HL-60 (cell line): ENCODE data around the gene CMBL.
A peak's percentile ranks its signal among the peaks of the same experiment; 100 is the strongest.

Experiments
- DNase-seq, 2 experiments: peaks; one replicate each; pipeline ENCODE4 v3.0.0-alpha.2; 2010 to 2020; ENCODE audit warnings: low read depth in 1 of 2, low spot score in 1 of 2
- H3K27ac ChIP-seq: fragments of 250-450 bp; sonication (Bioruptor Pico); replicated peaks from 2 replicates; pipeline ENCODE4 v1.5.1; 2020; ENCODE audit warnings: mild to moderate bottlenecking, moderate library complexity
- H3K27me3 ChIP-seq: fragments of 250-450 bp; sonication (Bioruptor Pico); 2 replicates; pipeline ENCODE4 v1.5.1; 2021; ENCODE audit warnings: mild to moderate bottlenecking, moderate library complexity; ENCODE audit not compliant: insufficient read depth, poor library complexity, severe bottlenecking
- H3K4me3 ChIP-seq: replicated peaks from 2 replicates; pipeline ENCODE4 v1.5.1; 2011; ENCODE audit warnings: mild to moderate bottlenecking, control low read depth, low read length; ENCODE audit not compliant: insufficient read depth
- GABPA ChIP-seq: IDR thresholded peaks from 2 replicates; pipeline ENCODE4 v1.6.1; 2012; ENCODE audit warnings: low read depth
- POLR2AphosphoS5 ChIP-seq: IDR thresholded peaks from 2 replicates; pipeline ENCODE4 v1.6.1; 2012; ENCODE audit warnings: low read depth
- SPI1 ChIP-seq: IDR thresholded peaks from 2 replicates; pipeline ENCODE4 v1.6.1; 2012; ENCODE audit warnings: low read depth, mild to moderate bottlenecking, borderline replicate concordance
- TF ChIP-seq, protein P1 (sequence below): IDR thresholded peaks from one replicate; pipeline ENCODE4 v1.5.1; 2011; ENCODE audit warnings: low read length, control low read depth, inconsistent platforms; ENCODE audit not compliant: insufficient read depth
- TF ChIP-seq, protein P2 (sequence below): IDR thresholded peaks from 2 replicates; pipeline ENCODE4 v1.6.1; 2012; ENCODE audit warnings: low read depth; ENCODE audit not compliant: insufficient replicate concordance

The CMBL gene

DNA sequence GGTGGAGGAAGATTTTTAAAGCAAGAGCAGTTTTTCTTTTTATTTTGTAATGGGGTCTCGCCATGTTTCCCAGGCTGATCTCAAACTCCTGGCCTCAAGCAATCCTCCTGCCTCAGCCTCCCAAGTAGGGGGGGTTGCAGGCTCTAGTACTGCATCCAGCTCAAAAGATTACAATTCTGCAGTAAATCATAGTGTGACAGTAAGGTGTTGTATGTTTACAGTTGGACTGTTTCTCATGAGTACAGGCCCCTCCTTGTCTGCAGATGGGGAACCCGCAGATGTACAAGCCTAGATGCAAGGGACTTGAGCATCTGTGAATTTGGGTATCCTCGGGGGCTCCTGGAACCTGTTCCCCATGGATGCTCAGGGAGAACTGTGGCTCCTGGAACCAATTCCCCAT, 54.3 kb downstream of the CMBL start:
- Histone ChIP-seq H3K4me3 (no peak overlapping the region), H3K27ac (no peak overlapping the region), H3K27me3 (no peaks in the 10 kb centered on the region)
- no peak for TF ChIP-seq GABPA
- TF ChIP-seq POLR2AphosphoS5 = no peak
- TF ChIP-seq, protein P1, sequence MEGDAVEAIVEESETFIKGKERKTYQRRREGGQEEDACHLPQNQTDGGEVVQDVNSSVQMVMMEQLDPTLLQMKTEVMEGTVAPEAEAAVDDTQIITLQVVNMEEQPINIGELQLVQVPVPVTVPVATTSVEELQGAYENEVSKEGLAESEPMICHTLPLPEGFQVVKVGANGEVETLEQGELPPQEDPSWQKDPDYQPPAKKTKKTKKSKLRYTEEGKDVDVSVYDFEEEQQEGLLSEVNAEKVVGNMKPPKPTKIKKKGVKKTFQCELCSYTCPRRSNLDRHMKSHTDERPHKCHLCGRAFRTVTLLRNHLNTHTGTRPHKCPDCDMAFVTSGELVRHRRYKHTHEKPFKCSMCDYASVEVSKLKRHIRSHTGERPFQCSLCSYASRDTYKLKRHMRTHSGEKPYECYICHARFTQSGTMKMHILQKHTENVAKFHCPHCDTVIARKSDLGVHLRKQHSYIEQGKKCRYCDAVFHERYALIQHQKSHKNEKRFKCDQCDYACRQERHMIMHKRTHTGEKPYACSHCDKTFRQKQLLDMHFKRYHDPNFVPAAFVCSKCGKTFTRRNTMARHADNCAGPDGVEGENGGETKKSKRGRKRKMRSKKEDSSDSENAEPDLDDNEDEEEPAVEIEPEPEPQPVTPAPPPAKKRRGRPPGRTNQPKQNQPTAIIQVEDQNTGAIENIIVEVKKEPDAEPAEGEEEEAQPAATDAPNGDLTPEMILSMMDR = no peak
- TF ChIP-seq SPI1 = no peak
- TF ChIP-seq, protein P2, sequence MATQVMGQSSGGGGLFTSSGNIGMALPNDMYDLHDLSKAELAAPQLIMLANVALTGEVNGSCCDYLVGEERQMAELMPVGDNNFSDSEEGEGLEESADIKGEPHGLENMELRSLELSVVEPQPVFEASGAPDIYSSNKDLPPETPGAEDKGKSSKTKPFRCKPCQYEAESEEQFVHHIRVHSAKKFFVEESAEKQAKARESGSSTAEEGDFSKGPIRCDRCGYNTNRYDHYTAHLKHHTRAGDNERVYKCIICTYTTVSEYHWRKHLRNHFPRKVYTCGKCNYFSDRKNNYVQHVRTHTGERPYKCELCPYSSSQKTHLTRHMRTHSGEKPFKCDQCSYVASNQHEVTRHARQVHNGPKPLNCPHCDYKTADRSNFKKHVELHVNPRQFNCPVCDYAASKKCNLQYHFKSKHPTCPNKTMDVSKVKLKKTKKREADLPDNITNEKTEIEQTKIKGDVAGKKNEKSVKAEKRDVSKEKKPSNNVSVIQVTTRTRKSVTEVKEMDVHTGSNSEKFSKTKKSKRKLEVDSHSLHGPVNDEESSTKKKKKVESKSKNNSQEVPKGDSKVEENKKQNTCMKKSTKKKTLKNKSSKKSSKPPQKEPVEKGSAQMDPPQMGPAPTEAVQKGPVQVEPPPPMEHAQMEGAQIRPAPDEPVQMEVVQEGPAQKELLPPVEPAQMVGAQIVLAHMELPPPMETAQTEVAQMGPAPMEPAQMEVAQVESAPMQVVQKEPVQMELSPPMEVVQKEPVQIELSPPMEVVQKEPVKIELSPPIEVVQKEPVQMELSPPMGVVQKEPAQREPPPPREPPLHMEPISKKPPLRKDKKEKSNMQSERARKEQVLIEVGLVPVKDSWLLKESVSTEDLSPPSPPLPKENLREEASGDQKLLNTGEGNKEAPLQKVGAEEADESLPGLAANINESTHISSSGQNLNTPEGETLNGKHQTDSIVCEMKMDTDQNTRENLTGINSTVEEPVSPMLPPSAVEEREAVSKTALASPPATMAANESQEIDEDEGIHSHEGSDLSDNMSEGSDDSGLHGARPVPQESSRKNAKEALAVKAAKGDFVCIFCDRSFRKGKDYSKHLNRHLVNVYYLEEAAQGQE = no peak
- DNase-seq = no peak

DNA sequence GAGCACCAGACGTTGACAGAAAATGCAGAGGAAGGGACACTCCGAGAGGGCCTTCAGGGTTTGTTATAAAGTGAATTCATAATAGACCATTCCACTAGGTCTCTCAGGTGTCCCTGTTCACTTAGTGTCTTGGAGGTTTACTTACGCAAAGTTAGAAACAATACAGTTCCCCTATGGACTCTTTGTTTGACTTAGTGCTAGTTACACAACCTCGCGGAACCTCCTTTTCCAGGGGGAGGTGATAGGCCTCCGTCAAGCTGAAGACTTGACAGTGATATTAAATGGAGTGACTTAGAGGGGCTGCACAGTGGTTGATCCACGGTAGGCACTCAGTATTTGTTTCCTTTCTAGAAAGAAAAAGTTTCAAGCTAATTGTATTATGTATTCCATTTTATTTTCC, 56.3 kb downstream of the CMBL start:
- peak overlapping the region; percentile 100 for H3K27ac ChIP-seq
- peak in 1 of 2 experiments; percentile 67 for DNase-seq
- no peaks in the 10 kb centered on the region for H3K27me3 ChIP-seq
- H3K4me3 ChIP-seq = peak overlapping the region; percentile 87
- 0 out of 2 replicates have a peak, but pooled peaks have one; percentile 26 for TF ChIP-seq POLR2AphosphoS5
- TF ChIP-seq SPI1 = 0 out of 2 replicates have a peak, but pooled peaks have one; percentile 6
- TF ChIP-seq, protein P2 = no peak

- peak overlapping the region; percentile 100 for H3K27ac ChIP-seq
- DNase-seq = peak; percentile 43 to 49
- TF ChIP-seq, protein P1 = no peak
- TF ChIP-seq, protein P2 = peak; percentile 63
Measured at GRCh38 chr5:10250806-10251276, 56.9 kb downstream of the CMBL start.

More at GRCh38 chr5:10250806-10251276, 56.9 kb downstream of the CMBL start:
- H3K4me3 ChIP-seq = peak overlapping the region; percentile 87
- no peaks in the 10 kb centered on the region for H3K27me3 ChIP-seq
